Dedifferentiated amniotic fluid mesenchymal stem cell (primary cell): Measurements from ENCODE around the gene CD96.

Experiments
- DNase-seq: peaks from one replicate; pipeline ENCODE4 v3.0.0-alpha.2; 2016; ENCODE audit errors: extremely low spot score

The CD96 gene

DNA sequence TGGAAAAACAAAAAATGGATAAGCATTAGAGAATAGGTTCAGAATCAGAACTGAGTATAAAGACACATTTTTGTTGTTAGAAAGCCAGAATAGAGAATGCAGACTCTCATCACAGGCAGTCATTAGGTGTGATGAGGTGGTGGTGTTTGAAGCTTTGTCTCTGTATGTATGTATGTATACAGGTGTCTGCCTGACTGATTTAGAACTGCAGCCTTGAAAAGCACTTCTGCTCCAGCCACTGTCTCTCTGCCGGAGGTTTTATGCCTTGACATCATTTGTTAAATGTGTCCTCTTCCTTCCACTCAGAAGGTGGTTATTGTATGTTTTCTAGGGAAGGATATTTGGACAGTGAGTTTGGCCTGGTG is 133.8 kb downstream of the CD96 start:
- no peak for DNase-seq

DNA sequence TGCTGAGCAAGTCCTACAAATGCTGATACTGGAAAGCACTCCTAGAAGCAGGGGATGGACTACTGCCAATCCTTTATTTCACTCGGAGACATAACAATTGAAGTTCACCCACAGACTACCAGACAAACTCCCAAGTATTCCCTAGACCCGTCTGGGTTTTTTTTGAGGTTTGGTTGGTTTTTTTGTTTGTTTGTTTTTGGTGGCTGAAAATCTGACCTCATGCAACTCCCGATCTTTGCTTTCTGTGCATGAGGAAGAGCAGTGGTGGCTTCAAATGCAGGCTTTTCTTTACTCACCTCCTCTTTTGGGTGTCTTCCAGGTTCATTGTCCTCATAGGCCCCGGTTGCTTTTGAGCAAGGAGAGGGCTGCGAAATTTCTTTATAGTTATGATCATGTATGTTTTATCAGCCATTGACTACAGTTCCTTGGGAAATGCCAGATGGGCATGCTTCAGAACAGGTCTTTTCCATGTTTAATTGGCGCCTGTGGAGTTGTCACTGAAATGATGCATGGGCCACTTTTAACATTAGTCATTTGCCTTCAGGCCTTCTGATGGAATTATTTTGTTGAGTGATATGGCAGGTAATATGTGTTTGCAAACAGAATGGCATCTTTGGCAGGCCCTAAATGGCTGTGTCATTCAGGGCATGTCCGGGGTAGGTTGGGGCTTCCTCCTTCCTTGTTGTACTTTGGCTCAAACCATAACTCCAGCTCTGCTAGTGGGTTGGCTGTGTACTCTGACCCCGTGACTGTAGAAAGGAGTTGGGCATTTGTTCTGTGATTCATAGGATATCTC is 134.4 kb downstream of the CD96 start:
- no peak for DNase-seq

DNA sequence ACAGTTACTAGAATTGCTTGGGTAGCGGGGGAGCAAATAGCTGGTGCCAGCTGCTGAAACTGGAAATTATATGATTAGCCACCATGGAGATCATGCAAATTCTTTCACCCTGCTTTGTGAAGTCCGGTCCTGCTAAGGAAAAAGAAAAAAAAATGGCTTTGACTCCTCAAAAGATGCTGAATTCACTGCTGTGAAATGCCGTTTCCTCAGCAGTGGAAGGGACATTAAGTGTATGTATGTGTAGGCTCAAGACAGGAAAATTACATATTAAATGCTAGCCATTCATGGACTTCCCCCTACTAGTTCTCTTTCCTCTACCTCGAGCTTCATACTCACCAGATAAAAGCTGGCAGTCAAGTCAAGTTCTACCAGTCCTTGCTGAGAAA is 135.0 kb downstream of the CD96 start:
- no peak for DNase-seq

DNA sequence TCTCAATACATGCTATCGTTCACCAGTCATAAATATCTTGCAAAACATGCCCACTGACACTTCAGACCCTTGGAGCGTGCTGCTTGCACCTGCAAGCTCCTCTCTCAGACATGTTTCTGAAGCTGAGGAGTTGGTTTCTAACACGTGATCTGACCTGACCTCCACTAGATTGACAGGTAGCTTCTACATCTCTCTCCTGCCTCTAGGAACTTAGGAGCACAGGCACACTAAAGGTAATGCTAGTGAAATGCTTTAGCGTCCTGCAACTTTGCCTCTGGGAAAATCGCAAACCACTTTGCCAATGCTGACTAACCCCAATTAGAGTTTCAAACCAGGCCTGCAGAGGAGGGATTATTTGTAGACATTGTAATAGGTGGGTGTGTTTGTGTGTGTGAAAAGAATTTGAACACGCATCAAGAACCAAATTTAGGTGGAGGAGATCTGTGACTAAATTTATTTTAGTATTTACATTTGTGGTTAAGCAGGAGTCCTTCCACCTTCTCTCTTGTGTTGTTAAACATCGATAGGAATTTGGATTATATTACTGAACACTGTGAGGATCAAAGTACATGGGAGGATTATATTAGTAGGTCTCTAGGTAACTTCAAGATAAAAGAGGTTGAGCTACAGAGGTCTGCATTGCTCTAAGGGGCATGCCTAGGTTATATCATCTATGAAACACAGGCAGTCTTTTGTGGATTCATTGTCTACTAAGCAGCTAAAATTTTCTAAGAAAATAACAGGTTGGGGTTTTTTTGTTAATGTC is 139.8 kb downstream of the CD96 start:
- DNase-seq: no peak

DNA sequence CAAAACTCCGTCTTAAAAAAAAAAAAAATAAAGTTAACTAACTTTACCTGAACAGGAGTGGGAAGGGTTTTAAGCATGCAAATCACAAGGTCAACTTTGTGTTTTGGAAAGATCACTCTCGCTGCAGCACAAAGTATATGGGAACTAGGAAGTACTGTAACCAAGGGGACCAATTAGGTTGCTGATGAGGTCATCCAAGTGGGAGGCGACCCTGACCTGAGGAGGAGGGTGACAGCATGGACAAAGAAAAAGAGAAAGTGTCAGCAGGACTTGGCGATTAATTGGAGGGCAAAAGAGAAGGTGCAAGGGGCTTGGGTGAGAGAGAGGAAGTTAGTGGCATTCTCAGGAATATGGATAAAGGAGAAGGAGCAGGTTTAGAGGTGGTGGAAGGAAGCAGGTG is 142.6 kb downstream of the CD96 start:
- no peak for DNase-seq

DNA sequence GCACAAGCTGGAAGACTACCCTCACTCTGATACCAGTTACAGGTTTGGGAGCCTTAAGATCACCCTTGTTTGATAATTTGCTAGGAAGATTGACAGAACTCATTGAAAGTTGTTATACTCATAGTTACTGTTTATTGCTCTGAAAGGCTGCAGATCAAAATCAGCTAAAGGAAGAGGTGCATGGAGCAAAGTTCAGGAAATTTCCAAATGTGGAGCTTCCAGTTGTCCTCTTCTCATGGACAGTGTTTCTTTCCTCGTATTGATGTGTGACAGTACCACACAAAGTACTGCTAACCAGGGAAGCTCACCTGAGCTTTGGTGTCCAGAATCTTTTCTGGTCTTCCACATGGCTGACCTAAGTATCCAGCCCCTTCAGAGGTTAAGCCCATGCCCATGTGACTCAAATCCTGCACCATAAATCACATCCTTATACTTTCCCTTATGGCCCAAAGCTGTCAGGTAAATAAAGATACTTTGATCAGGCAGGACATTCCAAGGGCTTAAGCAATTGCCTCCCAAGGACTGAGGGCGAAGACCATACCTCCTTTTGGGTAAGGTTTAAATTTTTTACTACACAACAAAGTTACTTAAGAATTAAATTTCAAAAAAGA is 146.3 kb downstream of the CD96 start:
- no peak for DNase-seq

DNA sequence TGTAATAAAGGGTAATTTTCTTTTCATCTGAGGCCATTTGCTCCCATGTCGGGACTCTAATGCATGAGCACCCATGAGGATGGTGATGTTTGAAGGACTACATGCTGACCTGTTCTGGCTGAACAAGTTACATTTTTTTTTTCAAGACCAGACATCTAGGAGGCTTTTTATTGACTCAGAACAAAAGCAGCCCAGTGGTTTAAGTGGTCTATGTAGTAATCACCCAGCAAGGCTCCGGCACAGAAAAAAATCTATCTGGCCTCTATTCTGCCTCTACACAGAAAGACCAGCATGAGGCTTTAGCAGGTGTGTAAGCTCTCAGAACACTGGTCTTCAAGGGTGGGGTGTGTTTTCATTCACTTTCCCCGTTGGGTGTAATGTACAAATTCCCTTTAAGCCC is 148.2 kb downstream of the CD96 start:
- no peak for DNase-seq

DNA sequence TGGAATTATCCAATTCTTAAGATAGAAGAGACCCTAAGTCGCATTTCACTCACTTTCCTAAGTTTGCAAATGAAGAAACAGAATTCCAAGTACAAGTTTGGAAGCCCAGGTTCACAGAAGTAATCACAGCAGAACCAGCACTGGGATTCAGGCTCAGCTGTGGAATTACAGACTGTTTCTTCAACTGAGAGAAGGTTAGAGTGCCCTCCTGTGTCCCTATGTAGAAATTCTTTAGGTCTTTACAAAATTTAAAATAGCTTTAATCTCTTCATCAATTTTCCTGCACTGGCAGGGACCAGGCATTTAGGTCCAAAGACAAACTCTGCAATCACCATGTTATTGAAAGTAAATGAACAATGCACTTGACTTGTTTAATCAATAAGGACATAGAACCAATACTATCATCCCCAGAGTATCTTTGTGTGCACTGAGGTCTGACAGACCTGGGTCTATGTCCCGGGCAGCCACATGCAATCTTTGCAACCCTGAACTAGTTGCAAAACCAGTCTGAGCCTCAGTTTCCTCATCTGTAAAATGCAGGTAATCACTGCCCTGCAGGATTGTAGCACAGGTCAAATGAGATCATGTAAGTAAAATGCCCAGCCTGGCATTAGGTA is 149.4 kb downstream of the CD96 start:
- peak; percentile 67 for DNase-seq

DNA sequence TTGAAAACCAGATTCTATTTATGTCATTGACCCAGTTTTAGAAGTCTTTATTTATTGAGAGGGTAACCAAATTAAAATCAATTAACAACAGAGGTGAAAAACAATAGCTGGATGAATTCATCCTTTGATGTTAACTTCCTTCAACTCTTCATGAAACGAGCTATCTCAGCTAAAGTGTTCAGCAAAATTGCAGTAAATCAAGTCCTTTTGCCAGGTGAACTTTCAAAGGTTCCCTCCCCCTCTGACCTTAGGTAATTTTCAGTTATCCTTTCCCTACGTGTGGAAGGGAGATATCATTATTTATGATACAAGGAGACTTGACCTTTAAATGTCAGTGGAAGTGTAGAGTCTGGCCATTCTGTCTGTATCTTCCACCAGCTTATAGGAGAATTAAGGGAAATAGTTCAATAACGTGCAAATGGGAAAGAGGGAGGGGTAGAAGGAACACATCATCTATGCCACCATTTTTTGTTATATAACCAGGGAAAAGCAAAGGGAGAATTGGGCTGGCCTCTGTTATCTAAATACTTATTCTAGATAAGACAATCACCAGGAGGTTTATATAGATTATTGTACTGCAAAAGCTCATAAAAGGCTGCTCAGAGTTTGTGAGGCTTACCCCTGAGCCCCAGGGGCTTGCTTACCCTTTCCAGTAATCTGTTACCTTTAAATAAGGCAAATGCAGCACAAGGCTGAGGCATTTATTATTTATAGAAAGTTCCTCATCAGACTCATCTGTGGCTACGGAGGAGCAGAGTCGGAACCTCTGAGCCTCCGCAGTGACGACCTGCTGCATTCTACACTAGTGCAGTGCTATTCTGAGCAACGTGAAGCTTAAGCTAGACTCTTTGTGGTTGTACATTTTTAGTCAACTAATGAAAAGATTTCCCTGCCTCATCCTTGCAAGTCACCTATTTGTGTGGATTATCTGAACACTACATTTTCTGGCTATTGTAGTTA is 150.9 kb downstream of the CD96 start:
- DNase-seq: no peak

DNA sequence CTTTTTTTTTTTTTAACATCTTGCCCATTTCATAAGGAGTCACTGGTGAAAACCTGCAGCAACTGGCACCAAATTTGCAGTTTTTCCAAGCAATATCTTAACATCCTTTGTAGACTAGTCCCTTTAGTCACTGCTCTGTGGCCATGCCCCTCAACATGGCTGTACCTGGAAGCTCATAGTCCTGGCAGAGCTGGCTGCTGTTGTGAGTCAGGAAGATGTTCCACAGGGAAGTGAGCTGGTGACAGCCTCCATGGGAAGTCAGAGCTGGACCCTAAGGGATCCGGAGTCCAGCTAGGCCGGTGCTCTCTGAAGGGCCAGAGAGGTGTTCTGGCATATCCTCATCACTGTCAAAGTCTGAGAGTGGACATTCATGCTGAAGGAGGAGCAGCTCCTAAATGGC is 152.5 kb downstream of the CD96 start:
- DNase-seq: no peak

DNA sequence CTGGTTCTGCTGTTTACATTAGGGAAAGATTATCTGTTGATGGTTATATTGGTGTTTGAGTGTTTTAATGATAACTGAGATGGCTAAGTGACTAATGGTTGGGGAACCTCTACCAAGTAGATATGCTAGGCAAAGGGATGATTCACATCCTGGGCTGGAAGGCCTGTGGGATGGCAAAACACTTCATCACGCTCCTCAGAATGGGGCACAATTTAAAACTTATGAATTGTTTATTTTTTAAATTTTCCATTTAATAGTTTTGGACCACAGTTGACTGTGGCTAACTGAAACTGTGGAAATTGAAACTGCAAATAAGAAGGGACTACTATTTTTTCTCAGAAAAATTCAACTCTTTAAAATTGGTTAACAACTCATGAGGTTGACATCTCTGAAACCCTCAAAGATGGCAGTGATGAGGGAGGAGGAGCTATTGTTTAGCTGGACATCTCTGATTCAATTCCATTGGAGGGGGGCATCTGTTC is 153.7 kb downstream of the CD96 start:
- DNase-seq: no peak

DNA sequence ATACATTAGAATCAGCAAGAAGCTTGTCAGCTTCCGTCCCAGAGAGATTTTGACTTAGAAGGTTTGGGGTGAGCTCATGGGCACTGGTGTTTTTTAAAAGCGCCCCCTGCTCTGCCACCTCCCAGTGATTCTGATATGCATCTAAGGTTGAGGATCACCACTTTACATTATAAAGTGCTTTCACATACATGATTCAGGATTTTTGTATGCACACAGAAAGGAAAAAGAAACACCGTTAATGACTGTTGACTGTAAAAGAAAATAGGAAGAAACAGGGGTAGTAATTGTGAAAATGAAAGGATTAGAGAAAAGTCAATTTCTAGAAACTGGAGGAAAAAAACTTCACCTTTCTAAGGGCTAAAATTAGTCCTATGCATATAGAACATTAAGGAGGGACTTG is 158.1 kb downstream of the CD96 start:
- no peak for DNase-seq

DNA sequence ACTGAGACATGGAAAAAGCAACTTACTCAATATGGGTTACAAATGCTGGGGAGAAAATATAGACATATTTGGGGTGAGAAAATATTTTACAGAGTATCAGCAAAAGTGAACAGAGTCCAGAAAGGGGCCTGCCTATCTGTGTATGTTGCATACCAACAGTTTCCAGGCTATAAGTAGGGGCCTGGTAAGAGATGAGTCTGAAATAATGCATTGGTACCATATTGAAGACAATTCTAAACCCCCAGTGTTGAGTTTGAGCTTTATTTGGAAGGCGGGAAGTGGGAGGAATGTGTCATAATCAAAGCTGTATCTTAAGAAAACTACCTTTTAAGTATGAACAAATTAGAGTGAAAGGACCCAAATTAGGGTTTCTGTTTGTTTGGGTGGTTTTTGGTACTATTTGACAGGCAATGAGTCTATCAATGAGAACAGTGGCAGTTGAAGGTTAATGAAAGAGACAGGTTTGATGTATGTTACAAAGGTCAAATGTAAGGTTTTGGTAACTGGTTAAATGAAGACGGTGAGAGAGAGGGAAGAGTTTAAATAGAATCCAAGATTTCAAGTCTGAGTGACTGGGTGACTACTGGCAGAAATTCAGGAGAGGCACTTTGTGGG is 159.4 kb downstream of the CD96 start:
- no peak for DNase-seq
